Stimulated activated naive CD8-positive, alpha-beta T cell treated with anti-CD3 and anti-CD28 coated beads, Interleukin-15, Interleukin-2, amounts not matched to agents 100 U/mL and 50 U/mL, for 24 hours (primary cell): Measurements from ENCODE around the gene PGLYRP4.

ENCODE experiments used
- ATAC-seq: fragments of 150-1000 bp; cut with Tn5 transposase; one replicate; pipeline ENCODE4 v1.10.0; 2021
- DNase-seq: peaks from one replicate; pipeline ENCODE4 v3.0.0; 2021

The PGLYRP4 gene

DNA sequence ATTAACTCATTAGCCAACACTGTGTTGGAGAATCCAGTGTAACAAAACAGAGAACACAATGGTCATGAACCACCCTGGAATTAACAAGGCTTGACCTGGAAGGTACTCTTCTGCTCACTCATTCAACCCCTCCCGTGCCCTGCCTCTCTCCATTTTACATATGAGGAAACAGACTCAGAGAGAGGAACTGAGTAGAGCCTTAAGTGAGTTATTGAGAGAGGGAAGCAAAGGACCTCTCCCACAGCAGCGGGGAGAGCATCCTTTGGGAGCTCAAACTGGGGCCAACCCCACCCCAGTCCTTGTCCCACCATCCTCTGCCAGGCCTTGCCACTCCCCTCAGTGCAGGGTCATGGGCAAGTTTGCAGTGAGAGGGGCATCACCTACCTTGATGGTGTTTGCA lies 25.4 kb upstream of the PGLYRP4 start:
- ATAC-seq = no peak
- DNase-seq = no peak

DNA sequence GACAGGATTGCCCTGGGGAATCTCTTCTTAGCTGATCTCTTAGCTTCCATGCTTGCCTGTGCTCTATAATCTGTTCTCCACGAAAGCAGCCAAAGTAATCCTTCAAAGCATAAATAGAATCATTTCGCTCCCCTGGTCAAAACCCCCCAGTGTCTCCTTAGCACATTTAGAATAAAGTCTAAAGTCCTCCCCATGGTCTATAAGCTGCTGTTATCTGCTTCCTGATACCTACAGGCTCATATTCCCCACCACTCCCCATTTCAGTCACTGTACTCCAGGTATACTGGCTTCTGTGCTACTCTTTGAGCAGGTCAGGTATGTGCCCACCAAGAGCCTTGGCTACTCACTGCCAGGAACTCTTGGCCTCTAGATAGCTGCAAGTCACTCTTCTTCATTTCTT lies 23.9 kb upstream of the PGLYRP4 start:
- ATAC-seq (no peak), DNase-seq (no peak)

DNA sequence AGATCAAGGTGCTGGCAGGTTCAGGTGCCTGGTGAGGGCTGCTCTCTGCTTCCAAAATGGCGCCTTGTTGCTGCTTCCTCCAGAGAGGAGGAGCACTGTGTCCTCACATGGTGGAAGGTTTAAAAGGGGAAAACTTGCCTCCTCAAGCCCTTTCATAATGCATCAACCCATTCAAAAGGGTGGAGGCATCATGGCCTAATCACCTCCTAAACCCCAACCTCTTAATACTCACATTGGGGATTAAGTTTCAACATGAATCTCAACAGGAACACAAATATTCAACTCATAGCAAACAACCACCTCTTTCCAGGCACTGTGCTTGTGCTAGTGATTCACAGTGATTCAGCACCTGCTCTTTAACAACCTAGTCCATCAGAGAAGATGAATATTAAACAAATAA lies 22.6 kb upstream of the PGLYRP4 start:
- no peak for DNase-seq
- no peak for ATAC-seq

DNA sequence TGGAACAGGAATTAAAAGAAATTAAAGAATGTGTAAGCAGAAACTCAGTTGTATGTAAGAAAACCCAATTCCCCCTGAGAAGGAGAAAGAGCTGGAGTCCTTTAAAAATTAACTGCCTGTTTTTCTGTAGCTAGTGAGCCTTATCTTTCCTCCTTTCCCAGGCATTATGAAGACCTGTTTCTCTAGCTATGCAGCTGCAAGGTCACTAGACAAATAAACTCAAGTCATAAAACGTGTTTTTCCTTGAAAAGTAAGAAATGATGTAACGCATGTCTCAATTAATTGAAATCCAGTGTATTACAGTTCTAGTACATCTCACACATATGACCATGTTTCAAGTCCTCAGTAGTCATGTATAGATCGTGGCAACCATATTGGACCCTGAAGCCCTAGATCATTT lies 21.5 kb upstream of the PGLYRP4 start:
- DNase-seq (no peak), ATAC-seq (no peak)

DNA sequence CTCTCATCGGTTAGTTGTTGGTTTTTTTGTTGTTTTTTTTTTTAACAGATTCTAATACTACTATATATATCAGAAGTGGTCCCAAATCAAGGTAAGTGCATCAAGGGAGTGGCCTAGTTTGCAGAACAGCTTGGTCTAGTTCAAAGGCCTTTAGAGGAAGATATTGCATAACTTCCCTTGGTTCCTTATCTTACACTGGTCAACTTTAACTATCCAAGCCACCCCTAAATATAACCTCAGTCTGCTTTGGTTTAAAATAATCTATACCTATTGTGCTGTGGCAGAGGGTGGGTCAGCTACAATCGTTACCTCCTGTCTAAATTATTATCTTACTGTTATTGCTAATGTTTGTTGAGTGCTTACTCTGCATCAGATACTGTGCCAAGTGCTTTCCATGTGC lies 19.9 kb upstream of the PGLYRP4 start:
- ATAC-seq (no peak), DNase-seq (no peak)

DNA sequence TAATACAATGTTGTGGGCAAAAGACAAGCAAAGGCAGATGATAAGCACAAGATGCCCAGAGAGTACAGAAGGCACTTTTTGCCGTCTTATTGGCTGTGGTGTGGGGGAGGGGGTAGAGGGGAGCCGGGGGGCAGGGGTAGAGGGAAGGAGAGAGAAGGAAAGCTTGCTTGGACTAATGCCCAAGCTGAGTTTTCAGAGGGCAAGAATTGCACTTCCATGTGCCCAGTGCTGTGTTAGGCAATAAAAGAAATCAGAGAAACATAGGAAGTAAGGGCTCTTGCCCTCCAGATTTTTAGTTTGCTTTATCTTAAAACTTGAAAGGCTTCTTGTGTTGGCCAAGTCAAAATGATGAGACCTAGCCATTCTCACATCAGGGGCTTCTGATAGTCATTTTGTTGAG lies 18.4 kb upstream of the PGLYRP4 start:
- ATAC-seq = no peak

DNA sequence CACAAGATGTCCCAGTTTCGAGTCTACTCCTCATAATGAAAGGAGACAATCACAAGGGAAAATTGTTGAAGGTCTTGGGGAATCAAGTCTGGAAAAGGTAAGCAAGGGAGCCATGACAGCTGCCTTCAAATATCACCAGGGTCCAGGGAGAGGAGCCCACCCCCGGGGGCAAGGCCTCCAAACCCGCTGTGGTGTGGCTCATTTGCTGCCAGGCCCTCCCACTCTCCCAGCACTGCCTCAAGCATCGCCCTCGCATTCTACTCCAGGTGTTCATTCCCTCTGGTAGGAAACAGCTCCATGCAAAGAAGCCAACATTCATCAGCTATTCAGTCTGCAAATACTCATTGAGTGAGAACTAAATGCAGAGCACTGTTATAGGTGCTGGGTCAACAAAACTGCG lies 17.6 kb upstream of the PGLYRP4 start:
- DNase-seq (no peak), ATAC-seq (no peak)

More for the DNA sequence above, 18.4 kb upstream of the PGLYRP4 start:
- no peak for DNase-seq

DNA sequence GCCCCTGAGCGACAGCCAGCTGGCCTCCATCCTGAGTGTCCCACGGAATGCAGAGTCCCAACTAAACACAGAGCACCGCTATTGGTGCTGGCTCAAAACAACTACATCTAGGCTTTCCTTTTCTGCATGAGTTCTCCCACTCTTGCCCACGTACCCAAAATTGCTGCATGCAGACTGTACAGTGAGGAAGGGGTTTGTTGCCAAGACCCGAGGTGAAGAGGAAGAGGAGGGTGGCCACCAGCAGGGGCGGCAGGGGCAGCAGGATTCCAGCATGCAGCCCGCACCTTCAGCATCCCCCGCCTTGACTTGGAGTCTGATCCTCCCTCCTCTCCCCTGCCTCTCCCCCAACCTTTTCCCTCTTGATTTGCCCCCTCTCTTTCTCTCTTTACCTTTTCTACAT lies 17.1 kb upstream of the PGLYRP4 start:
- no peak for ATAC-seq
- DNase-seq = no peak

DNA sequence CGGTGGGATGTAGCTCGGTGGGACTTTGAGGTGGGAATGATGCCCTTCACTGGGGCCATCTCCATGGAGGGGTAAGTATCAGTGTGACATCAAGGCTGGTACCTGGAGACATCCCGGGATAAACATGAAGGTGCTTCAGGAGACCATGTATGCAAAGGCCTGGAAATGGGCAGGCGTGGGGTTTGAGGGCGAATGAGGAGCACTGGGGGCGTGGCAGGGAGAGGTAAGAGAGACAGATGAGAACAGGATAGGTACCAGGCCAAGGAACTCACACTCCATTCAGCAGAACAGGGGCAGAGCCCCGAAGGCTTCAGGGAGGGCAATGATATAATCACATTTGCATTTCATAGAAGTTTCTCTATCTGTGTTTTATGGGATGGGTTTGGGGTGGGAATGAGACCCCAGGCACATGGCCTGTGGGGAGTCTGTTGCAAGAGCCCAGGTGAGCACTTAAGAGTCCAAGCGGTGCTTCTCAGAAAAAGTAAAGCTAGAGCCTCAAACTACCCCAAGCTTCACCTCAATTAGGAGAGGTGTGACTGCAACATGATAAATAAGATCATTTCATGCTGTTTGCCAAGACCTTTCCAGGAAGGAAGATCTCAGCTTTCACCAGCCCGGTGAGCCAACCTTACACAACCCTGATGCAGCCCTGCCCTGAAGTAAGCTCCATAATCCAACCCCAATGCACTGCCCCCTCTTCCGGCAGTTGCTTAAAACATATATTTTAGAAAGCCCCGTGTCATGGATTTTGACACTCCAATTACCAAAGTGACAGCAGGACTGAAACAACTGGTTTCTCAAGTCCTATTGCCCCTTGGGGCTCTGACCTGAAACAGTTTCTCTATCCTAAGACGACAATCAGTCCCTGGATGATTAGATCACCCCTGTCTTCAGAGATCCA lies 16.4 kb upstream of the PGLYRP4 start:
- no peak for ATAC-seq
- DNase-seq = no peak

DNA sequence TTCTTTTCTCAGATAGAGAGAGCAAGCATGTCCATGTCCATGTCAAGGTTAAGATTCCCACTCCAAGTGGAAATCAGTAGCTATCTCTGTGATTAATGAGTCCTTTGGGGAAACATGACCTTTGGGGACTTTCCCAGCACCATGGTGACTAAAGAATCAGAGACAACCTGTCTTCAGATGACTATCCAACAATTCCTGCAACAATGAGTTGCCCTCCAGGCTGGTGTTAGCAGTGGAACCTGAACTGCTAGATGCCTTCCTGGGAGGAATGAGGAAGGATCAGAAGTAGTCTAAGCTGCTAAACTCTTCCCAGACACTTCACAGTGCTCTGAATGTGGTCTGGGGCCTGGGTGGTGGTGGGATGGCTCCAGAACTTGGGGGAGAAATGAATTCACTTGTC lies 15.5 kb upstream of the PGLYRP4 start:
- ATAC-seq = no peak
- no peak for DNase-seq

DNA sequence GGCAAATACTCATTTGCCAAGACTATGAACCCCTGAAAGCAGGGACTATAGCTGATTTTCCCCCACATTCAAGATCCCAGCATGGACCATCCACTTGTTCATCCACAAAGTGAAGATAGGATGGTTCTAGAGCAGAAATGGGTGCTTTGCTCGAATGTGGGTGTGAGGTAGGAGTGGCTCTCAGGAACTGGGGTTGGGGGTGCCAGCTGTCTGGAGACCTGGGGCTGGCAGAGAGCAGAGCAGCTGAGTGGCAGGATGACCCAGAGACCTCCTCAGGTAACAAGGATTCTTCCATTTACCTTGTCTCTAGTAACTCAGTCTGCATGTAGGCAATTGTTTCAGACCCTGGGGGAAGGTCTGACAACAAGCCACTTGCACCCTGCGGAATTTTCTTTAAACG lies 15.0 kb upstream of the PGLYRP4 start:
- no peak for ATAC-seq

DNA sequence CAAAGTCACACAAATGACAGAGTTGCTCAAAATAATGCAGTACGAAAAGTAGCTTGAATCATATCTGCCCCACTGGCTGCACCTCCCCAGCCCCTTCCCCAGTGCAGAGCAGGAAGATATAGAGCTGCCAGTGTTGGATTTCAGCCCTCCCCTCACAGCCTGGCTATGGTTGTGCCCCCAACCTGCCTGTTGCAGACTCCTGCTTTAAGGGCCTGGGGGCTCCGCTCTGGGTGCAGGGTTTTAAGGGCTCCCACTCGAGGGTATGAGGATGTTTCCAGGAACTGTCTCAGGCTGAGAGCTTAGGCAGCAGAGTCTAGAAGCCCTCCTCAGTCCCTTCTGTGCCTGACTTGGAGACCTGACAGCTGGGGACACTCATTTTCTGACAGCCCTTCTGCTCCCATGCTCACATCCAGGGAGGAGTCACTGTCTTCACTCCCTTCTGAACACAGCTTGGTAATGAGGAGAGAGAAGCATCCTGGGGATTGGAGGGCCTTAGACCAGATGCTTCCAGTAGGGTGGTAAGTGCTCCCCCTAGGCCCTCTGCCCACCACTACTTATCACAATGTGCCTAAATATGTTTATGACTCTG lies 13.6 kb upstream of the PGLYRP4 start:
- ATAC-seq = no peak
- no peak for DNase-seq

More for the DNA sequence above, 15.0 kb upstream of the PGLYRP4 start:
- DNase-seq = no peak

DNA sequence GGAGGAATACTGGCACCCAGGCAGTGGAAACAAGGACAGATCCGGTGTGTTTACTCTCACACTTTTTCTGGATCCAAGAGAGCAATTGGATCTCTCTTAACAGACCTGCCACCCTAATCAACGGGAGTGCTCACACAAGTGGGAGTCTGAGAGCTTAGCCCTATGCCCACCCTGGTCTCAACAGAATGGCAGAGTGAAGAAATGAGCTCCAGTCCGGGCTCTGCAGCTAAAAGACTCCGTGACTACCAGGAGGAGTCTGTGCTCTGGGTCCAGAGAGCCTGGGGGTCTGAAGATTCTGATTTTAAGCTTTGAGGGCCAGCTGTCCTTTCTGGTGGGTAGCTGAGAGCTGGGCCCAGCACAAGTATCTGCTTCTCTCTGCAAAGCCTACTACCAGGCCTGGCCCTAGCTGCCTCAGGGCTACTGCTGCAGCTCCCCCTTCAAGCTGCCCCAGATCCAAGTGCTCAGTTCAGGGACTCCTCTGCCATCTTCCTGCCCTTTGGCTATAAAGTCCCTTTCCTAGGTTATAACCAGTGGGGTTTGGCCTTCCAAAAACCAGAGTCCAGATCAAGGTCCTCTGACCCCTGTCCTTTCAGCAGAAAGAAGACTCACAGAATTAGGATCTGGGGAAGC lies 13.0 kb upstream of the PGLYRP4 start:
- no peak for ATAC-seq
- DNase-seq = no peak

DNA sequence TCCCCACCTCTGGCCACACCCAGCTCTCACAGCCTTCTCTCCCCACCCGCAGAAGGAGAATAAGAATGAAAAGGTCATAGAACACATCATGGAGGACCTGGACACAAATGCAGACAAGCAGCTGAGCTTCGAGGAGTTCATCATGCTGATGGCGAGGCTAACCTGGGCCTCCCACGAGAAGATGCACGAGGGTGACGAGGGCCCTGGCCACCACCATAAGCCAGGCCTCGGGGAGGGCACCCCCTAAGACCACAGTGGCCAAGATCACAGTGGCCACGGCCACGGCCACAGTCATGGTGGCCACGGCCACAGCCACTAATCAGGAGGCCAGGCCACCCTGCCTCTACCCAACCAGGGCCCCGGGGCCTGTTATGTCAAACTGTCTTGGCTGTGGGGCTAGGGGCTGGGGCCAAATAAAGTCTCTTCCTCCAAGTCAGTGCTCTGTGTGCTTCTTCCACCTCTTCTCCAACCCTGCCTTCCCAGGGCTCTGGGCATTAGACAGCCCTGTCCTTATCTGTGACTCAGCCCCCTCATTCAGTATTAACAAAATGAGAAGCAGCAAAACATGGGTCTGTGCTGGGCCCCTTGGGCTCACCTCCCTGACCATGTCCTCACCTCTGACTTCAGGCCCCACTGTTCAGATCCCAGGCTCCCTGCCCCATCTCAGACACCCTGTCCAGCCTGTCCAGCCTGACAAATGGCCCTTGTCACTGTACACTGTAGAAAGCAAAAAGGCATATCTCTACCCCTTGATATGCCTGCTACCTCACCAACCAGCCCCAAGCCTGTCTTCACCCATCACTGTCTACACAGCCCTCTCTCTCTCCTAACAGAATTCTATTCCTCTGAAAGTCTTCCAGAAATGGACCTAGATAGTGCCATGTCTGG lies 12.2 kb upstream of the PGLYRP4 start:
- DNase-seq (no peak), ATAC-seq (no peak)

DNA sequence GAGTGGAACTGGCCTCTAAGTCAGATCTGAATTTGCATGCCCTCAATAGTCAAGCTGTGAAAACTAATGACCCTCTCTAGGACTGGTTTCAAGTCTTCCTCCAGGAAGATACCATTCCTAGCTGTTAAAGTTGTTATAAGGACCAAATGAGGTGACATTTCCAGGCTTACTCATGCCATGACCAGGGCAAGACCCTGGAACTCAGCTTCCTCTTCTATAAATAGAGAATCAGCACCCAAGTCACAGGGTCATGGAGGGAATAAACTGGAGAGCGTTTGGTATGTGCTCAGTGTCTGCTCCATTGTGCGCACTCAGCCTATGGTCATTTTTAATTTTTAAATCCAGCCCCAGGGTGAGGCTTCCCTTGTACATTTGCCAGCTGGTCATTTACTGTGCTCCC lies 11.5 kb upstream of the PGLYRP4 start:
- ATAC-seq = no peak
- no peak for DNase-seq

DNA sequence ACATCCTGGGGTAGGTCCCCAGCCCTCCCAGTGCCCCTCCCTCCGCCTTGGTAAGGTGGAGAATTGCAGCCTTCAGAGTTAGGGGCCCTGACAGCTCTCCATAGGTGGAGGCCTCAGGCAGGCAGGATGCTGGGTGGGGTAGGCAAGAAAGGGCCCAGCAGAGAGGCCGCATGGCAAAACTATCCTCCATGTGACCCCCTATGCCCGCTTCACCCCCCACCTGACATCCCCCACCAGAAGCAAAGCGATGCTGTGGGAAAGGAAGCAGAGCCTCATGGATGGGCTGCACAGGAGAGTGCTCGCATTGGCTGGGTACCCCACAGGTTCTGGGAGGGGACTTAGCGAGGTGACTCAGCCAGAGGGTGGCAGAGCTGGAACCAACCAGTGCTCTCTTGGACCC lies 10.6 kb upstream of the PGLYRP4 start:
- ATAC-seq (no peak), DNase-seq (no peak)

DNA sequence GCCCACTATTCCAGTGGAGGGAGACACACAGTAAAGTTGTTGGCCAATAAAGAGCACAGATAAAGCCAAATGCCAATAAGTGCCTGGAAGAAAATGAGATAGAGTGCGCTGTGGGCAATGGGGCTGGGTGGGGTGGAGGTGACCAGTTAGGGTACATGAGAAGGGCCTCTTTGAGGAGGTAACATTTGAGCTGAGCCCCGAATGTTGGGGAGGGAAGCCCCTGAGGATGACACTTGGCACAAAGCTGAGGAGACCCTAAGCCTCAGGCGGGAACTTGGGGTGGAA lies 10.0 kb upstream of the PGLYRP4 start:
- no peak for ATAC-seq

DNA sequence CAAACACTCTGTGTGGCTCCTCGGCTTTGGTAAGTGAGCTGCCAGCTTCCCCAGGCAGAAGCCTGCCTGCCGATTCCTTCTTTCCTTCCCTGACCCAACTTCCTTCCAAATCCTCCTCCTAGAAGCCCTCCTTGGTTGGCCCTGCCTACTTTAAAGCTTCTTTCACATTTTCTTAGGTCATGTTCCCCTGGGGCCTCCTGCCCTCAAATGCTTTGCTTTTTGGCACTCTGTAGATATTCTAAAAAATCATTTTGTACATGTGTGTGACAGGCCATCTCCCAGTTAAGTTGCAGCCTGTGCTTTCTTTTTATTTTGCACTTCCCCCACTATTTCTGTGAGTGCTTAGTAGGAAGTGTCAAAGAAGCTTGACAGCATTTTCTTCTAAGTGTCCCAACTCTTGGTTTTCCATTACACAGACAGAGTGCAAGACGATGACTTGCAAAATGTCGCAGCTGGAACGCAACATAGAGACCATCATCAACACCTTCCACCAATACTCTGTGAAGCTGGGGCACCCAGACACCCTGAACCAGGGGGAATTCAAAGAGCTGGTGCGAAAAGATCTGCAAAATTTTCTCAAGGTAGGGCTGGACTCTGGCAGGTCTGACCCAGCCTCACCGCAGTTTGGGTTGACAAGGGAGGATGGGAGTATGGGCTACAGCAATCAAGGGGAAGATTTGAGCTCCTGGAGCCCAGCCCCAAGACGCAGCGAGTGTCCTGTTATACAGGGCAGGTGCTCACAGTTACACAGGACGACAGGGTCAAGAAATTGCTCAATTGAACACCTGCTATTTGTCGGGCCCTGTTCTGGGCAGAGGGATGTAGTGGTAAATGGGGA lies 9.4 kb upstream of the PGLYRP4 start, which contains the start of gene S100A9:
Gene S100A9, plus strand, starts transcription at position 2 of the 838 bp plus-strand sequence. Its CDS starts 430 bp downstream, at position 432.
- ATAC-seq (no peak), DNase-seq (no peak)

More for the DNA sequence above, 10.0 kb upstream of the PGLYRP4 start:
- no peak for DNase-seq

DNA sequence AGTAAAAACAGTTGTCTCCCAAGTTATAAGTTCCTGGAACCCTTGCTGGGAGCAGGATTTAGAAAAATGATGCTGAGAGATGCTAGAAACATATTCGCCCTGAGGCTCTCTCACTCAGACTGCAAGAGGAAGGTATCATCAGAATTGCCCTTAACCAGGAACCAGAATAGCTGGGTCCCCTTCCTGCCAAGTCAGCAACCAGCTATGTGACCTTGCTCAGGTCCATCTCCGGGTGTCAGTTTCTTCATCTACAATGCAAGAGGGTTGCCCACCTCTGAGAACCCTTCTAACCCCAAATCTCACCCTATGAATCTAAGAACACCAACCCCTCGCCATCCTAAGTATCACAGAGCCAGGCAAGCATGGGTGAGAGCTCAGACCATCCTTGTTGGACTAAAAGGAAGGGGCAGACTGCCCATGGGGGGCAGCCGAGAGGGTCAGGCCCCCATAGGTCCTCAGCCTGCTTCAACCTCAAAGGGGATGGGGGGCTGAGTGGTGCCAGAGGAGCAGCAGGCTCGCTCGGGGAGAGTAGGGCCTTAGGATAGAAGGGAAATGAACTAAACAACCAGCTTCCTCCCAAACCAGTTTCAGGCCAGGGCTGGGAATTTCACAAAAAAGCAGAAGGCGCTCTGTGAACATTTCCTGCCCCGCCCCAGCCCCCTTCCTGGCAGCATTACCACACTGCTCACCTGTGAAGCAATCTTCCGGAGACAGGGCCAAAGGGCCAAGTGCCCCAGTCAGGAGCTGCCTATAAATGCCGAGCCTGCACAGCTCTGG lies 8.6 kb upstream of the PGLYRP4 start:
- DNase-seq (no peak), ATAC-seq (no peak)

DNA sequence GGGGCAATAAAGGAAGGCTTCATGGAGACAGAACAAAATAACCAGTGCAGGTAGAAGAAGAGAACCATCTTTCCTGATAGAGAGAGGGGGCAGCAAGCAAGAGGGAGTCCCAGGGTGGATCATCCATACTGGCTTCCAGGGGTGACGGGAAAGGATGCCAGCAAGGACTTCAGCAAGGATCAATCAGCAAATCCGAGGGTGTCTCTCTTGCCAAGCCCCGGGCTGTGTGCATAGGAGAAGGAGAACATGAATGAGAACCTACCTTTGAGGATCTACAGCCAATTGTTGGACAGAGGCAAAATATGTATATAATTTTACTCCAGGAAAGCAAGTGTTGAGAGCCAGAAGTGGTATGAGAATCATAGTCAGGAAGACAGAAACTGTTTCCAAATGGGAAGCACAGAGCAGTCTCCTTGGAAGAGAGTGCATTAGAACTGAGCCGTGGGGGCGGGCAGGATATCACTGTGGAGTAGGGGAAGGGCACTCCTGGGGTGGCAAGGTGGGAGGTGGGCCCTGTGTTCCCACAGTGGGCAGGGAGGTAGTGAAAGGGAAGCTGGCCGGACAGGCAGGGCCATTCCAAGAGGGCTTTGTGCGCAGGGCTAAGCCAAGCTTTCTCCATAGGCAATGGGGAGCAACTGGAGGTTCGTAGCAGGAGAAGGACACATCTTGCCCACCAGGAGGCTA lies 7.9 kb upstream of the PGLYRP4 start:
- no peak for ATAC-seq
- no peak for DNase-seq
